GM19023 (cell line): ENCODE data around the gene XRCC6.
"Not testable (repeated sequence)": the region's sequence is repeated elsewhere in the genome, so short reads cannot be mapped to it uniquely, and the experiment has no call there.

Experiments used
- ATAC-seq: cut with Tn5 transposase; IDR thresholded peaks from one replicate; pipeline ENCODE4 v1.9.1; 2021; ENCODE audit warnings: mild to moderate bottlenecking, moderate library complexity; ENCODE audit not compliant: unreplicated experiment

The XRCC6 gene

GRCh38 chr22:41648432-41648831 is 27.3 kb downstream of the XRCC6 start:
- no peak for ATAC-seq

- no peak for ATAC-seq
Measured at GRCh38 chr22:41650229-41650628, 29.1 kb downstream of the XRCC6 start.

- ATAC-seq: no peak
Measured at GRCh38 chr22:41650821-41651220, 29.7 kb downstream of the XRCC6 start.

GRCh38 chr22:41654322-41654721 is 33.2 kb downstream of the XRCC6 start:
- ATAC-seq: no peak

GRCh38 chr22:41656556-41656955 is 35.5 kb downstream of the XRCC6 start:
- ATAC-seq: no peak

- ATAC-seq: no peak
Measured at GRCh38 chr22:41657709-41658108, 36.6 kb downstream of the XRCC6 start.

GRCh38 chr22:41658869-41659268 is 37.8 kb downstream of the XRCC6 start:
- no peak for ATAC-seq

GRCh38 chr22:41659941-41660340 is 38.8 kb downstream of the XRCC6 start:
- ATAC-seq: no peak

GRCh38 chr22:41660416-41660815 is 39.3 kb downstream of the XRCC6 start:
- ATAC-seq: no peak

GRCh38 chr22:41661088-41661487 is 40.0 kb downstream of the XRCC6 start:
- ATAC-seq: no peak

GRCh38 chr22:41661713-41662112 is 40.6 kb downstream of the XRCC6 start:
- ATAC-seq: no peak

GRCh38 chr22:41663594-41663993 is 42.5 kb downstream of the XRCC6 start:
- not testable (repeated sequence) for ATAC-seq

- ATAC-seq: no peak
Measured at GRCh38 chr22:41664490-41664889, 43.4 kb downstream of the XRCC6 start.

- no peak for ATAC-seq
Measured at GRCh38 chr22:41664951-41665350, 43.9 kb downstream of the XRCC6 start.

- no peak for ATAC-seq
Measured at GRCh38 chr22:41668971-41669911, 48.1 kb downstream of the XRCC6 start.

- ATAC-seq: not testable (repeated sequence)
Measured at GRCh38 chr22:41672096-41672495, 51.0 kb downstream of the XRCC6 start.

GRCh38 chr22:41672780-41673509 is 51.9 kb downstream of the XRCC6 start:
- no peak for ATAC-seq

- no peak for ATAC-seq
Measured at GRCh38 chr22:41674846-41675340, 53.8 kb downstream of the XRCC6 start.

GRCh38 chr22:41676134-41676533 is 55.0 kb downstream of the XRCC6 start:
- ATAC-seq: no peak

GRCh38 chr22:41681616-41682015 is 60.5 kb downstream of the XRCC6 start:
- ATAC-seq: no peak

- ATAC-seq: no peak
Measured at GRCh38 chr22:41682033-41682807, 61.1 kb downstream of the XRCC6 start.
